Epithelial cell of esophagus (primary cell): ENCODE measurements around the gene TMPRSS6.

Experiments used
- DNase-seq: peaks from one replicate; pipeline ENCODE4 v3.0.0; 2010; ENCODE audit warnings: low read depth
- H3K4me3 ChIP-seq: 2 replicates; pipeline ENCODE4 v1.5.1; 2011; ENCODE audit warnings: mild to moderate bottlenecking, low read length, control low read depth
- TF ChIP-seq, protein P1 (sequence below): IDR thresholded peaks from 2 replicates; pipeline ENCODE4 v1.5.1; 2011; ENCODE audit warnings: low read depth, mild to moderate bottlenecking, low read length, control low read depth, inconsistent platforms; ENCODE audit not compliant: insufficient read depth; ENCODE audit errors: missing control alignments

The TMPRSS6 gene

DNA sequence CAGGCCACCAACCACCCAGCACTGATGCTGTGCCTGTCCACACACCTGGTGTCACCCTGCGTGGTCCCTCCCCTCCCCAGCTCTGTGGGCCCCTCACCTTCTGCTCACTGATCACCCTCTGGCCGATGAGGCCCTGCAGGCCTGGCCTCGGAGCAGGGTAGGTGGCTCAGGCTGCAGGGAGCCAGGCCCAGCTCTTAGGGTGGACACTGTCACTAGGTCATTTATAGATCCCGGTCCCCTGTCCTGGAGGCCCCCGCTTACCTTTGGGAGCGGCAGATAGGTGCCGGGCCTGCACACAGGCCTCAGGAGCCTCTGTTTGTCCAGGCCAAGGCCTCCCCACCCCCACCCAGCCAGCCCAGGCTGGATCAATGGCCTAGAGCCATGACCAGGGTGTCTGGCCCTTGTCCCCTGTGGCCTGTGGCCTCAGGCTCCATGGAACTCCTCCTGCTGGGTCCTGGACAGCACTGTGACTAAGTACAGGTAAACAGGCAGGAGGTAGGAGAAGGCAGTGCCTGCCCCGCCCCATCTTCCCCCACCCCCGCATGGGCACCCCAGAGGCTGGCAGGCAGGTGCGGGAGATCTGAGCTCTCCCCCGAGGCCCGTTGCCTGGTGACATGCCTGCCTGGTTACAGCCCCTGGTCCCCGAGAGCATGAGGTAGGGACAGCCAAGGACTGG is at the start of gene TMPRSS6:
Gene TMPRSS6 (minus strand): TSS at position 472 of the 676 bp plus-strand sequence. CDS start 6,296 bp downstream, outside the sequence.
- H3K4me3 ChIP-seq: no peak within 1 kb of the TSS
- no peak for DNase-seq
- TF ChIP-seq, protein P1, sequence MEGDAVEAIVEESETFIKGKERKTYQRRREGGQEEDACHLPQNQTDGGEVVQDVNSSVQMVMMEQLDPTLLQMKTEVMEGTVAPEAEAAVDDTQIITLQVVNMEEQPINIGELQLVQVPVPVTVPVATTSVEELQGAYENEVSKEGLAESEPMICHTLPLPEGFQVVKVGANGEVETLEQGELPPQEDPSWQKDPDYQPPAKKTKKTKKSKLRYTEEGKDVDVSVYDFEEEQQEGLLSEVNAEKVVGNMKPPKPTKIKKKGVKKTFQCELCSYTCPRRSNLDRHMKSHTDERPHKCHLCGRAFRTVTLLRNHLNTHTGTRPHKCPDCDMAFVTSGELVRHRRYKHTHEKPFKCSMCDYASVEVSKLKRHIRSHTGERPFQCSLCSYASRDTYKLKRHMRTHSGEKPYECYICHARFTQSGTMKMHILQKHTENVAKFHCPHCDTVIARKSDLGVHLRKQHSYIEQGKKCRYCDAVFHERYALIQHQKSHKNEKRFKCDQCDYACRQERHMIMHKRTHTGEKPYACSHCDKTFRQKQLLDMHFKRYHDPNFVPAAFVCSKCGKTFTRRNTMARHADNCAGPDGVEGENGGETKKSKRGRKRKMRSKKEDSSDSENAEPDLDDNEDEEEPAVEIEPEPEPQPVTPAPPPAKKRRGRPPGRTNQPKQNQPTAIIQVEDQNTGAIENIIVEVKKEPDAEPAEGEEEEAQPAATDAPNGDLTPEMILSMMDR: no peak

DNA sequence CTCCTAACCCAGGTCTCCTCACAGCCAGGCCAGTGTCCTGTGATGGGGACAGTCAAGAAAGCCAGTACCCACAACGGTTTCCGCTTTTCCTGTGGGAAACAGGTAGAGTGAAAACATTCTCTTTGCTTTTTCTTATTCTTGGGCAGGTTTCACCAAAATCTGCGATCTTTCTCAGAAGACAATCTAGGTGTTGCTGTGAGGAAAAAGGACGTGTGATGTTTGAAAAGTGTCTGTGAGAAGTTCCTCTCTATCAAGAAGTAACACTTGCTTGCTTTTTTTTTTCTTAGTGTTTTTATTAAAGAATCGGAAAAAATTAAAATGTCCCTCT is 49.4 kb upstream of the TMPRSS6 start:
- TF ChIP-seq, protein P1: no peak
- no peak for DNase-seq
- no peak overlapping the region for H3K4me3 ChIP-seq

DNA sequence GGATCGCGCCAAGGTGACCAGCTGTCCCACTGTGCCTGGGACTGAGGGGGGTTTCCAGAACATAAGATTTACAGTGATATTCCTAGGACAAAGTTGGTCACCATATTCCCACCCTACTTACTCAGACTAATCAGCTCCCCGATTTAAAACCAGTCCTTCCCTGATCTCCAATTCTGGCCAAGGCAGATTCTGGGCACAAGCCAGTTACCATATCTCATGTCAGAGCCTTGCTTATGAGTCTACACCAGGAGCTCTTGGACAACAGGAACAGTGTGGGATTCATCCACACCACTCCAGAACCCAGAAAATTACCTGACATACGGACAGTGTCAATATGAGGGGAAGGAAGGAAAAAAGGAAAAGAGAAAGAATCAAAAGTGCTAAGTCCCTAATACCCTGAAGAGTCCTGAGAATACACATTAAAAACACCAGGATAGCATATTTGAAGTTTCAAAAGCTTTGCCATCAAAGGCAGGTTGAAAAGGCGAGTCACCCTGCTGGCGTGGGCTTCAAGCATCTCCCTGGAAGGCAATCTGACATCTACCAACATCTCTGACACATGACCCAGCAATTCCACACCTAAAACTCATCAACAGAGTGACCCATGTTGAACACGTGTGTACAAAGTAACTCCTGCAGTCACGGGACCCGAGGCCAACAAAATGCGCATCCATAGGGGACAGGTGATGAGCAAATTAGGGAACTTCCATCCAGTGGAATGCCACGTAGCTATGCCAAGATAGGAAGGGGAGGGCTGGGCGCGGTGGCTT is 48.2 kb upstream of the TMPRSS6 start:
- DNase-seq: peak; percentile 67
- TF ChIP-seq, protein P1: no peak
- H3K4me3 ChIP-seq: no peak overlapping the region

DNA sequence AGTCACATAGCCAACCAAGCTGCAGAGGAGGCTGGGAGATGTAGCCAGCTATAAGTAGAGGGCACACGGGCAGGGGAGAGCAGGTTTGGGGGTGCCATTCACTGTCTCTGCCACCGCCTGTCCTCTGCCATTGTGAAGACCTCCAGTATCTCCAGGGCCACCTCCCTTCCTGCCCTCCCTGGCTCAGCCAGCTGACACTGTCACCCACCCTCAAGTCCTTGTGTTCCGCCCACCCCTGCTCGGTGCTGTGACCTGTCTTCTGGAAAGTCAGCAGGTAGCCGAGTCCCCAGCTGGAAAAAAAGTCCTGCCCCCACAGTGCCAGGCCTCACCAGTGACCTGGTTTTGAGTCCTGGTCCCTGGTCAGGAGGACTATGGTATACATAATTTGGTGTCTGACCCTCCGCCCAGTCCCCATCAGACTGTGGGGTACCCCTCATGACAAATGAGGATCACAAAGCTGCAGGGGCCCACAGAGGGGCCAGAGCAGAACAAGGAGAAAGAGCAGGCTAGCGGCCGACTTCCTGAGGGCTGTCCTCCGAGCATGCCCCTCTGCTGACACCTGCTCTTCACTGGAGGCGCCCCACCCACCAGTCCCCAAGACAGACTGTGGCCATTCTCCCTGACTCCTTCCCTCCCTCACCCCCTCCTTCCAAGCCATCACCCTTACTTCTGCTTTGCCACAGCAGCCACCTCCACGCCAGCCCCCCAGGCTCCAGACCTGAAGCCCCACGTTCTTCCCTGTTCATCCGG is 47.3 kb upstream of the TMPRSS6 start:
- TF ChIP-seq, protein P1: no peak
- H3K4me3 ChIP-seq: no peak overlapping the region
- DNase-seq: no peak

DNA sequence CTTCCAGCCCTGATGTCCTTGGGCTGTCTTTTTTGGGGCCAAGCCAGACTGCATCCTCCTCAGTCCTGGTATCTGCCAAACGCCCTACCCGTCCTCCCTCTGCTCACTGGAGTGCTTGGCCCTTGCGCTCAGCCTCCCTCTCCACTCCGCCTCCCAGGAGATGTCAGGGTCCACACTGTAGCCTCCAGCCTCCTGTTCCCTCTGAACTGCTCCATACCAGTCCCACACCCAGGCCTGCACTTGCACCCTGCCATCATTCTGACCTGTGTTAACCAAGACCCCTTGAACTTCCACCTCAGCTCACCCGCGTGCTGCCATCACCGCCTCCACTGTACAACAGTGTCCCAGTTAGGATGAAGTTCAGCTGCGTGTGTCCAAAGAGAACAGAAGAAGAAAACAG is 46.5 kb upstream of the TMPRSS6 start:
- no peak overlapping the region for H3K4me3 ChIP-seq
- DNase-seq: no peak
- TF ChIP-seq, protein P1: no peak

DNA sequence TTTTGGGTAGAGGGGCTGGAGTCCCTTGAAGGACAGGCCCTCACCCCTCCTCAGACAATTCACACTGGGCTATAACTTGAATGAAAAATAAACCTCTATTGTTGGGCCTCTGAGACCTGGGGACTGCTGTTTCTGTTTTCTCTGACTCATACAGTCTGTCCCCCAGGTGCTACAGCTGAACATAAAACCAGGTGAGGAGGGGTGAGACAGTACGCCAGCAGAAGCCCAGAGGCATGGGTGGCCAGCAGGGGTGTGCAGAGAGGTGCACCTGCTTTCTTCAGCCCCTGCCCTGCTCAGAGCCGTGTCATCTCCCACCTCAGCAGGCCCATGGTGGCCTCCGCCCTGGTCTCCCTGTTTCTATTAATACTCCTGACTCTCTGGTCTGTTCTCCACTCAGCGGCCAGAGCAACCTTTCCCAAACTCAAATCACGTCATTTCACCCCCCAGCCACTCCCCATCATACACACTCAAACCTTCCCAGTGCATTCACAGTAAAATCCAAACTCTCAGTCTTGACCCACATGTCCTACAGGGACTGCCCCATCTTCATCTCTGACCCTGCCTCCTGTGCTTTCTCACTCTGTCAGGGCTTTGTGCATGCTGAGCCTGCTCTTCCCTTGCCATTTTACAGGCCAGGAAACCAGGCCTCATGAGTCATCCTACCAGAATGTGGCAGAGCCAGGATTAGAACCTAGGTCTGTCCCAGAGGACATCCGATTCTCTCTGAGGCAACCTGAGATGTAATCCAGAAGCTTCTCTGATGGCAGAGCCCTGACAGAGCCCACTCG is 45.6 kb upstream of the TMPRSS6 start:
- no peak overlapping the region for H3K4me3 ChIP-seq
- peak; percentile 38 for DNase-seq
- TF ChIP-seq, protein P1: no peak
